GM12878 (cell line): Measurements from ENCODE around the gene SLC22A4. TPM values are rescaled to one million over a fixed set of nuclear protein-coding genes. Genes with fewer than 3 reads are reported as not detected.
A peak's percentile ranks its signal among the peaks of the same experiment; 100 is the strongest.

ENCODE experiments used
- ATAC-seq: fragments of 200-7000 bp; cut with Tn5 transposase; 3 replicates; pipeline ENCODE4 v1.9.1; 2020; ENCODE audit warnings: mild to moderate bottlenecking, moderate library complexity
- BruUV-seq: library from RNA; stranded (reverse); fragments of 400-500 nt; replicated peaks from 2 replicates; lab custom pipeline; 2021; lab: Mats Ljungman, UMichigan
- CTCF ChIA-PET: fragments of 300-600 bp; sonication (Branson Sonifier 250); formaldehyde crosslinking; extraction: SDS; loops from one replicate; lab custom pipeline; 2021; ENCODE audit warnings: inconsistent platforms; lab: Yijun Ruan, JAX
- POLR2A ChIA-PET: fragments of 350-600 bp; formaldehyde crosslinking; extraction: SDS; loops from one replicate; lab custom pipeline; 2021; ENCODE audit warnings: inconsistent platforms; lab: Charles Lee
- RAD21 ChIA-PET: fragments of 300-600 bp; sonication (Branson Sonifier 250); formaldehyde crosslinking; loops from one replicate; lab custom pipeline; 2023; ENCODE audit warnings: antibody characterized with exemption; ENCODE audit not compliant: unreplicated experiment; lab: Charles Lee
- SMC1A ChIA-PET: fragments of 300-600 bp; sonication (Branson Sonifier 250); formaldehyde crosslinking; loops from one replicate; lab custom pipeline; 2023; ENCODE audit not compliant: unreplicated experiment, uncharacterized antibody; lab: Charles Lee
- DNase-seq: peaks from one replicate; pipeline ENCODE4 v3.0.0-alpha.2; 2011; ENCODE audit warnings: low read depth, low spot score
- FAIRE-seq: peaks from 3 replicates; lab custom pipeline; 2011; peaks lifted over from hg19 to GRCh38; lab: Jason Lieb, UNC
- H2AFZ ChIP-seq: 2 replicates; pipeline ENCODE4 v1.6.0; 2011; ENCODE audit warnings: low read depth, low read length, control low read depth; ENCODE audit not compliant: control insufficient read depth
- H3K27ac ChIP-seq: 2 replicates; pipeline ENCODE4 v1.5.1; 2011; ENCODE audit warnings: control low read depth; ENCODE audit not compliant: control insufficient read depth, insufficient read depth
- H3K27me3 ChIP-seq, 2 experiments: replicated peaks in 1 of 2; 2 replicates each; pipeline versions ENCODE4 v1.6.0 to v1.6.1; 2011; ENCODE audit warnings: low read length in 1 of 2; ENCODE audit not compliant: control insufficient read depth in 2 of 2, insufficient read depth in 2 of 2
- H3K36me3 ChIP-seq, 2 experiments: 2 replicates each; pipeline ENCODE4 v1.5.1; 2011; ENCODE audit warnings: low read length in 1 of 2; ENCODE audit not compliant: control insufficient read depth in 2 of 2, insufficient read depth in 2 of 2
- H3K4me1 ChIP-seq: 2 replicates; pipeline ENCODE4 v1.6.1; 2011; ENCODE audit warnings: mild to moderate bottlenecking, low read length, moderate library complexity, mixed read lengths; ENCODE audit not compliant: control insufficient read depth, insufficient read depth
- H3K4me2 ChIP-seq: 2 replicates; pipeline ENCODE4 v1.6.0; 2011; ENCODE audit warnings: control low read depth; ENCODE audit not compliant: control insufficient read depth, insufficient read depth
- H3K4me3 ChIP-seq: fragments of 200-600 bp; sonication (generic); 2 replicates; pipeline ENCODE4 v1.5.1; 2016
- H3K79me2 ChIP-seq: 2 replicates; pipeline ENCODE4 v1.6.0; 2011; ENCODE audit warnings: low read length; ENCODE audit not compliant: control insufficient read depth, insufficient read depth
- H3K9ac ChIP-seq: 2 replicates; pipeline ENCODE4 v1.8.0; 2011; ENCODE audit warnings: low read length, control low read depth, mixed read lengths; ENCODE audit not compliant: control insufficient read depth, insufficient read depth
- H3K9me3 ChIP-seq: replicated peaks from 3 replicates; pipeline ENCODE4 v1.5.1; 2011; ENCODE audit warnings: mild to moderate bottlenecking, low read length; ENCODE audit not compliant: control insufficient read depth, insufficient read depth
- H4K20me1 ChIP-seq: 2 replicates; pipeline ENCODE4 v1.6.0; 2011; ENCODE audit not compliant: control insufficient read depth, insufficient read depth
- CTCF ChIP-seq, 3 experiments: IDR thresholded peaks in 2 of 3; conservative IDR thresholded peaks in 1 of 3; 2 replicates each; pipeline ENCODE4 v1.5.1; 2011; ENCODE audit warnings: low read depth in 3 of 3, low read length in 3 of 3, mild to moderate bottlenecking in 3 of 3, control low read depth in 2 of 3, moderate library complexity in 2 of 3, inconsistent platforms in 1 of 3, mixed read lengths in 1 of 3; ENCODE audit not compliant: control insufficient read depth in 2 of 3, insufficient read depth in 1 of 3; ENCODE audit errors: extremely low read depth in 1 of 3
- FOS ChIP-seq: IDR thresholded peaks from 3 replicates; pipeline ENCODE4 v1.6.1; 2011; ENCODE audit warnings: borderline replicate concordance; ENCODE audit not compliant: insufficient read length; ENCODE audit errors: extremely low read depth
- ZSCAN29 ChIP-seq: fragments of 450-650 bp; IDR thresholded peaks from 2 replicates; pipeline ENCODE4 v1.6.1; 2017; ENCODE audit warnings: mild to moderate bottlenecking, moderate library complexity
- whole genome bisulfite sequencing: methylation state at CpG from one replicate; pipeline ENCODE4 v1.1.6; 2016; ENCODE audit warnings: low lambda C conversion rate; ENCODE audit not compliant: insufficient replicate concordance, insufficient coverage; ENCODE audit errors: missing lambda C conversion rate; 5-methylcytosine and 5-hydroxymethylcytosine counted together
- in situ Hi-C: fragments of 300-500 bp; cut with MboI; formaldehyde crosslinking; loops from 9 replicates; pipeline ENCODE4 v1.14.3; 2018; ENCODE audit warnings: mixed read lengths
- intact Hi-C: fragments of 100-400 bp; cut with micrococcal nuclease; formaldehyde crosslinking; loops from one replicate; pipeline ENCODE4 v1.14.2; 2022; ENCODE audit not compliant: unreplicated experiment
- polyA plus RNA-seq, 11 experiments: library from polyadenylated mRNA; depleted of rRNA in 4 of 11; unstranded in 6 of 11; stranded (reverse) in 5 of 11; fragments of >200 nt; fragmentation: Nextera tagmentation in 4 of 11; fragmentation: Illumina TruSeq in 1 of 11; extraction: Ambion mirVana in 4 of 11; extraction: Trizol in 1 of 11; gene quantifications; 1 replicate in 1 of 11; 2 replicates in 10 of 11; pipeline versions ENCODE4 v1.2.1 to v1.2.3, GENCODE V29; 2011 to 2016; ENCODE audit warnings: inconsistent platforms in 2 of 11, missing spikeins in 2 of 11, low read depth in 1 of 11
- total RNA-seq, 4 experiments: library from RNA; depleted of rRNA in 3 of 4; stranded (reverse); fragments of >200 nt in 3 of 4; fragmentation: Illumina TruSeq in 1 of 4; extraction: Trizol in 1 of 4; gene quantifications; 2 replicates each; pipeline versions ENCODE4 v1.2.1 to v1.2.3, GENCODE V29; 2013 to 2021

Gene SLC22A4
- total and polyA plus RNA-seq, 10 of the 15 experiments (the other 5 are each of a cell fraction or from before 2014, with no cell fraction given), result 0.04 to 0.61 (median 0.10) TPM; not detected in 2

- Histone ChIP-seq H3K4me2 (no peak overlapping the region), H3K4me3 (no peak overlapping the region), H3K27ac (no peak overlapping the region), H3K9ac (no peak overlapping the region), H3K4me1 (no peaks in the 10 kb centered on the region), H3K27me3 (peaks cover 0 to 4% of the 10 kb centered on the region in 2 experiments; a peak in 2 of 4 replicates), H3K36me3 (no peaks in the 10 kb centered on the region)
- 55% methylated on average over 9 of the region's 9 CpGs for WGBS
- in situ Hi-C loops, result no loop called here
- FAIRE-seq, result no peak
- no peak for ATAC-seq
- TF ChIP-seq FOS (no peak), ZSCAN29 (no peak), CTCF (IDR thresholded peaks at IDR 0.05 in 2 of 3, conservative IDR thresholded peaks at IDR 0.05 in 1 of 3; ENCODE audit: control insufficient read depth in 2 of 3, extremely low read depth in 1 of 3, insufficient read depth in 1 of 3, low read depth in 3 of 3, low read length in 3 of 3) (0 out of 6 replicates have a peak, but pooled peaks of 1 of the 3 experiments have one; percentile 2)
- TF ChIP-seq, all 136 proteins: peak for 1
- CTCF ChIA-PET, result interaction anchor here (0.6 to 3.1 kb wide), 12 partner anchors 9 to 110 kb away, joined by 3 to 16 read pairs (median 4); partner anchors contain the start of gene SLC22A4
- Histone ChIP-seq H4K20me1 (no peaks in the 10 kb centered on the region), H2AFZ (no peak overlapping the region), H3K79me2 (no peaks in the 10 kb centered on the region), H3K9me3 (no peaks in the 10 kb centered on the region)
- BruUV-seq, result no TSS peak
- RAD21 ChIA-PET, result interaction anchor here (0.6 to 2.2 kb wide), 2 partner anchors 44 to 87 kb away, joined by 3 to 6 read pairs; partner anchors contain the start of gene SLC22A5
- DNase-seq, result no peak
- SMC1A ChIA-PET, result interaction anchor here (0.7 to 1.4 kb wide), 6 partner anchors 42 to 262 kb away, joined by 3 to 5 read pairs (median 3); partner anchors contain the start of gene SLC22A5
- intact Hi-C loops, result no loop called here
- POLR2A ChIA-PET, result no interaction called here
Measured at GRCh38 chr5:132281856-132282614, 12.2 kb upstream of the SLC22A4 start.
